HepG2 (cell line): ENCODE measurements around the gene RABGGTA. TPM values are rescaled to one million over a fixed set of nuclear protein-coding genes. Genes with fewer than 3 reads are reported as not detected.
A peak's percentile ranks its signal among the peaks of the same experiment; 100 is the strongest.

Experiments
- ATAC-seq: fragments of 200-7000 bp; cut with Tn5 transposase; 3 replicates; pipeline ENCODE4 v1.9.1; 2020; ENCODE audit warnings: mild to moderate bottlenecking, moderate library complexity
- BruUV-seq: library from RNA; stranded (reverse); fragments of 400-500 nt; replicated peaks from 2 replicates; lab custom pipeline; 2021; lab: Mats Ljungman, UMichigan
- CTCF ChIA-PET: fragments of 300-600 bp; formaldehyde crosslinking; extraction: SDS; loops from one replicate; lab custom pipeline; 2021; ENCODE audit warnings: low total read pairs, inconsistent platforms, low intra/inter-chr PET ratio; lab: Yijun Ruan, JAX
- POLR2A ChIA-PET: fragments of 350-600 bp; sonication (Branson Sonifier 250); formaldehyde crosslinking; loops from one replicate; lab custom pipeline; 2020; ENCODE audit warnings: antibody characterized with exemption, inconsistent platforms; lab: Yijun Ruan, JAX
- DNase-seq: peaks from one replicate; pipeline ENCODE4 v3.0.0-alpha.2; 2015; ENCODE audit warnings: low spot score
- FAIRE-seq: peaks from 3 replicates; lab custom pipeline; 2011; peaks lifted over from hg19 to GRCh38; lab: Jason Lieb, UNC
- H2AFZ ChIP-seq: one replicate; pipeline ENCODE4 v1.6.1; 2011; ENCODE audit warnings: low read length, inconsistent platforms
- H3K27ac ChIP-seq: fragments of 300-600 bp; 3 replicates; pipeline ENCODE4 v1.8.0; 2011; ENCODE audit warnings: mixed run types, mild to moderate bottlenecking, mixed read lengths, low read length, inconsistent platforms; ENCODE audit not compliant: insufficient read depth; ENCODE audit errors: extremely low read length
- H3K27me3 ChIP-seq, 2 experiments: fragments of 200-600 bp in 1 of 2; 2 replicates in 1 of 2; 3 replicates in 1 of 2; pipeline versions ENCODE4 v1.6.0 to v1.8.0; 2011; ENCODE audit warnings: low read length in 2 of 2, mild to moderate bottlenecking in 2 of 2, moderate library complexity in 2 of 2, inconsistent platforms in 1 of 2; ENCODE audit not compliant: insufficient read depth in 2 of 2, control insufficient read depth in 1 of 2
- H3K36me3 ChIP-seq, 2 experiments: fragments of 200-600 bp in 1 of 2; replicated peaks in 1 of 2; 2 replicates in 1 of 2; 3 replicates in 1 of 2; pipeline versions ENCODE4 v1.5.1 to v1.8.0; 2011; ENCODE audit warnings: low read length in 2 of 2, inconsistent platforms in 1 of 2; ENCODE audit not compliant: insufficient read depth in 2 of 2, control insufficient read depth in 1 of 2
- H3K4me1 ChIP-seq: 2 replicates; pipeline ENCODE4 v1.5.1; 2012; ENCODE audit warnings: low read length, inconsistent platforms; ENCODE audit not compliant: insufficient read depth
- H3K4me2 ChIP-seq: 2 replicates; pipeline ENCODE4 v1.6.0; 2011; ENCODE audit warnings: low read depth, low read length, inconsistent platforms
- H3K4me3 ChIP-seq, 3 experiments: fragments of 200-600 bp in 1 of 3; sonication (generic), shearing (Covaris generic) in 1 of 3; replicated peaks in 1 of 3; 2 replicates each; pipeline ENCODE4 v1.5.1; 2011 to 2016; ENCODE audit warnings: low read length in 3 of 3, inconsistent platforms in 2 of 3, low read depth in 2 of 3, mild to moderate bottlenecking in 2 of 3, control low read depth in 1 of 3, mixed read lengths in 1 of 3; ENCODE audit not compliant: insufficient read depth in 1 of 3
- H3K79me2 ChIP-seq: one replicate; pipeline ENCODE4 v1.6.1; 2011; ENCODE audit warnings: low read length, inconsistent platforms; ENCODE audit not compliant: insufficient read depth
- H3K9ac ChIP-seq: 2 replicates; pipeline ENCODE4 v1.6.0; 2011; ENCODE audit warnings: mild to moderate bottlenecking, low read depth, low read length, inconsistent platforms; ENCODE audit not compliant: insufficient read depth
- H3K9me3 ChIP-seq: 2 replicates; pipeline ENCODE4 v1.5.1; 2012; ENCODE audit warnings: mild to moderate bottlenecking, low read length
- H4K20me1 ChIP-seq: 2 replicates; pipeline ENCODE4 v1.6.0; 2011; ENCODE audit warnings: inconsistent platforms, mild to moderate bottlenecking, low read length, moderate library complexity; ENCODE audit not compliant: insufficient read depth
- ADNP ChIP-seq: sonication (generic); formaldehyde crosslinking; IDR thresholded peaks from 2 replicates; pipeline ENCODE4 v1.4.0; 2020; ENCODE audit warnings: missing genetic modification reagents
- NFE2L1 ChIP-seq: sonication (generic); formaldehyde crosslinking; IDR thresholded peaks from 2 replicates; pipeline ENCODE4 v1.4.0; 2020; ENCODE audit warnings: missing genetic modification reagents, mild to moderate bottlenecking, borderline replicate concordance
- RXRA ChIP-seq: sonication (generic); formaldehyde crosslinking; IDR thresholded peaks from 2 replicates; pipeline ENCODE4 v1.5.1; 2020; ENCODE audit warnings: missing genetic modification reagents
- YY1 ChIP-seq: IDR thresholded peaks from 2 replicates; pipeline ENCODE4 v1.6.1; 2011; ENCODE audit warnings: low read length, low read depth, moderate library complexity, mild to moderate bottlenecking; ENCODE audit not compliant: insufficient read depth, insufficient replicate concordance
- ZFP91 ChIP-seq: sonication (generic); formaldehyde crosslinking; IDR thresholded peaks from 2 replicates; pipeline ENCODE4 v1.9.0; 2022; ENCODE audit warnings: missing genetic modification reagents, mild to moderate bottlenecking, borderline replicate concordance
- ZKSCAN5 ChIP-seq: sonication (generic); formaldehyde crosslinking; IDR thresholded peaks from 2 replicates; pipeline ENCODE4 v1.5.1; 2020; ENCODE audit warnings: mild to moderate bottlenecking, missing genetic modification reagents
- ZNF251 ChIP-seq: sonication (generic); formaldehyde crosslinking; IDR thresholded peaks from 2 replicates; pipeline ENCODE4 v1.9.0; 2021; ENCODE audit warnings: mild to moderate bottlenecking, missing genetic modification reagents
- ZNF549 ChIP-seq: sonication (generic); formaldehyde crosslinking; IDR thresholded peaks from 2 replicates; pipeline ENCODE4 v1.5.0; 2020; ENCODE audit warnings: missing genetic modification reagents
- ZNF687 ChIP-seq: sonication (generic); formaldehyde crosslinking; IDR thresholded peaks from 2 replicates; pipeline ENCODE4 v1.5.1; 2020; ENCODE audit warnings: mild to moderate bottlenecking, missing genetic modification reagents, moderate library complexity
- ZNF781 ChIP-seq: sonication (generic); formaldehyde crosslinking; IDR thresholded peaks from 2 replicates; pipeline ENCODE4 v1.5.1; 2020; ENCODE audit warnings: borderline replicate concordance, mild to moderate bottlenecking, missing genetic modification reagents; ENCODE audit errors: not compliant biosample characterization
- WGBS: methylation state at CpG from one replicate; pipeline ENCODE4 v1.1.6; 2017; ENCODE audit warnings: low lambda C conversion rate; 5-methylcytosine and 5-hydroxymethylcytosine counted together
- in situ Hi-C: cut with HindIII; loops from 2 replicates; pipeline ENCODE4 v1.10.0; 2017; ENCODE audit warnings: low pct_unique_long_range_greater_than_20kb; ENCODE audit not compliant: extremely low pct_ligation_motif_present
- intact Hi-C: fragments of 100-400 bp; cut with micrococcal nuclease; formaldehyde crosslinking; loops from one replicate; pipeline ENCODE4 v1.10.0; 2022; ENCODE audit not compliant: unreplicated experiment
- polyA plus RNA-seq, 8 experiments: library from polyadenylated mRNA; depleted of rRNA in 3 of 8; stranded (reverse) in 7 of 8; unstranded in 1 of 8; fragments of >200 nt; fragmentation: Illumina TruSeq in 4 of 8; extraction: Trizol in 4 of 8; gene quantifications; 2 replicates each; pipeline versions ENCODE4 v1.2.1 to v1.2.3, GENCODE V29; 2011 to 2016; ENCODE audit warnings: low read depth in 4 of 8, missing spikeins in 1 of 8, mixed read lengths in 1 of 8; ENCODE audit not compliant: insufficient read depth in 1 of 8
- total RNA-seq, 5 experiments: library from RNA; depleted of rRNA; stranded (reverse); fragments of >200 nt; fragmentation: Illumina TruSeq; extraction: Trizol; gene quantifications; 2 replicates each; pipeline ENCODE4 v1.2.3, GENCODE V29; 2016; ENCODE audit warnings: low read depth in 1 of 5

Gene RABGGTA
- total and polyA plus RNA-seq, 2 of the 13 experiments (the other 11 are each of a cell fraction or from before 2014, with no cell fraction given): 57.9 to 90.8 TPM

GRCh38 chr14:24284501-24285035 is 13.2 kb upstream of the RABGGTA start:
- ChIA-PET POLR2A (interaction anchor here (1.1 to 2.4 kb wide), 3 partner anchors 13 to 42 kb away, joined by 4 to 23 read pairs (median 14); partner anchors contain the start of genes RABGGTA and TINF2), CTCF (no interaction called here)
- FAIRE-seq (no peak), DNase-seq (no peak), ATAC-seq (peak; percentile 3; the same call in 1 of the 3 replicates)
- 93% methylated on average over 11 of the region's 11 CpGs for WGBS
- intact Hi-C loops: no loop called here
- H3K4me1 ChIP-seq: no peaks in the 10 kb centered on the region
- no peak overlapping the region for H3K27ac ChIP-seq
- TF ChIP-seq ZNF687 (CRISPR knock-in tag) (peak; percentile 9; the same call in 1 of the 2 replicates), ZNF549 (CRISPR knock-in tag) (no peak), YY1 (no peak), ZFP91 (CRISPR knock-in tag) (no peak), NFE2L1 (CRISPR knock-in tag) (0 out of 2 replicates have a peak, but pooled peaks have one; percentile 62), ZNF251 (CRISPR knock-in tag) (0 out of 2 replicates have a peak, but pooled peaks have one; percentile 60), ZKSCAN5 (no peak), ADNP (CRISPR knock-in tag) (no peak), ZNF781 (CRISPR knock-in tag) (no peak), RXRA (CRISPR knock-in tag) (no peak)
- H3K4me3 ChIP-seq: no peak overlapping the region
- no peaks in the 10 kb centered on the region for H3K27me3 ChIP-seq
- in situ Hi-C loops: no loop called here
- no peak overlapping the region for H3K9ac ChIP-seq
- H2AFZ ChIP-seq: no peak overlapping the region
- no peaks in the 10 kb centered on the region for H3K9me3 ChIP-seq
- no TSS peak for BruUV-seq
- H3K4me2 ChIP-seq: no peak overlapping the region
- H3K79me2 ChIP-seq: no peaks in the 10 kb centered on the region
- no peaks in the 10 kb centered on the region for H4K20me1 ChIP-seq
- peaks cover 2 to 4% of the 10 kb centered on the region in 2 experiments; a peak in 4 of 5 replicates for H3K36me3 ChIP-seq
